Sigmoid colon (tissue), 3 donors: ENCODE results near the gene STX2.

Experiments used
- POLR2A ChIP-seq, 2 donors: fragments of 450-650 bp; IDR thresholded peaks; one replicate each; pipeline ENCODE4 v1.6.1; 2016; ENCODE audit warnings: antibody characterized with exemption in 2 of 2, mild to moderate bottlenecking in 2 of 2, moderate library complexity in 2 of 2
- TF ChIP-seq, protein P1 (sequence below), 4 experiments: fragments of 450-650 bp in 3 of 4; fragments of 200-600 bp in 1 of 4; IDR thresholded peaks; one replicate each; pipeline ENCODE4 v1.5.1; 2016 to 2019; ENCODE audit warnings: antibody characterized with exemption in 4 of 4, mild to moderate bottlenecking in 3 of 4, moderate library complexity in 2 of 4

DNA sequence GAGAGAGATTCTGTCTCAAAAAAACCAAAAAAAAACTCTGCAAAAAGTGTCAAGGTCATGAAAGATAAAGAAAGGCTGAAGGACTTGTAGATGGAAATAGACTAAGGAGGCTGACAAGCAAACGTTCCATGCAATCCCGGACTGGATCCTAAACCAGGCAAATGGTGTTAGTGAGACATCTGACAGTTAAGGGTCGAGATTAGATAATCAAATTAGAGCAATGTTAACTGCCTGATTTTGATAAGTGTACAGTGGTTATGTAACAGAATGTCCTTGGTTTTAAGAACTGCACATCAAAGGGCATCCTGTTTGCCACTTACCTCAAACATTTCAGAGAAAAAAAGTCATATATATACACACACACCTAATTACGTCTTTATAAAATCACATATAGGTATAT is 29.4 kb upstream of the STX2 start:
- no peak for TF ChIP-seq POLR2A (IDR thresholded peaks at IDR 0.05)
- TF ChIP-seq, protein P1, sequence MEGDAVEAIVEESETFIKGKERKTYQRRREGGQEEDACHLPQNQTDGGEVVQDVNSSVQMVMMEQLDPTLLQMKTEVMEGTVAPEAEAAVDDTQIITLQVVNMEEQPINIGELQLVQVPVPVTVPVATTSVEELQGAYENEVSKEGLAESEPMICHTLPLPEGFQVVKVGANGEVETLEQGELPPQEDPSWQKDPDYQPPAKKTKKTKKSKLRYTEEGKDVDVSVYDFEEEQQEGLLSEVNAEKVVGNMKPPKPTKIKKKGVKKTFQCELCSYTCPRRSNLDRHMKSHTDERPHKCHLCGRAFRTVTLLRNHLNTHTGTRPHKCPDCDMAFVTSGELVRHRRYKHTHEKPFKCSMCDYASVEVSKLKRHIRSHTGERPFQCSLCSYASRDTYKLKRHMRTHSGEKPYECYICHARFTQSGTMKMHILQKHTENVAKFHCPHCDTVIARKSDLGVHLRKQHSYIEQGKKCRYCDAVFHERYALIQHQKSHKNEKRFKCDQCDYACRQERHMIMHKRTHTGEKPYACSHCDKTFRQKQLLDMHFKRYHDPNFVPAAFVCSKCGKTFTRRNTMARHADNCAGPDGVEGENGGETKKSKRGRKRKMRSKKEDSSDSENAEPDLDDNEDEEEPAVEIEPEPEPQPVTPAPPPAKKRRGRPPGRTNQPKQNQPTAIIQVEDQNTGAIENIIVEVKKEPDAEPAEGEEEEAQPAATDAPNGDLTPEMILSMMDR (IDR thresholded peaks at IDR 0.05) = no peak
